ENCODE results near the gene DACT2. TPM values are rescaled to one million over a fixed set of nuclear protein-coding genes. Genes with fewer than 3 reads are reported as not detected.
A peak's percentile ranks its signal among the peaks of the same experiment; 100 is the strongest.

Gene DACT2
- total RNA-seq, 2 donors from 2014 or later, result 4.9 to 5.4 TPM

GRCh38 chr6:168366473-168366872, 46.9 kb upstream of the DACT2 start:
- intact Hi-C loops (cut with DNase I), result no loop called here
- H3K4me1 ChIP-seq, result peaks cover 6% of the 10 kb centered on the region
- no peaks in the 10 kb centered on the region for H3K27me3 ChIP-seq
- ATAC-seq (no peak), DNase-seq (no peak)
- 85 to 92% methylated on average over 9 of the region's 9 CpGs for WGBS, 2 donors
- H3K4me3 ChIP-seq, result no peak overlapping the region
- no peaks in the 10 kb centered on the region for H3K9me3 ChIP-seq
- TF ChIP-seq CTCF (IDR thresholded peaks at IDR 0.05) (no peak), POLR2A (IDR thresholded peaks at IDR 0.05) (no peak)
- no peak overlapping the region for H3K27ac ChIP-seq
- H3K36me3 ChIP-seq (replicated peaks in 1 of 2; ENCODE audit: insufficient read depth in 1 of 2, low read depth in 2 of 2), result no peaks in the 10 kb centered on the region

GRCh38 chr6:168365422-168366165, 46.0 kb upstream of the DACT2 start:
- Histone ChIP-seq H3K4me3 (no peak overlapping the region), H3K9me3 (no peaks in the 10 kb centered on the region), H3K4me1 (peaks cover 6% of the 10 kb centered on the region), H3K27ac (no peak overlapping the region), H3K36me3 (replicated peaks in 1 of 2; ENCODE audit: insufficient read depth in 1 of 2, low read depth in 2 of 2) (no peaks in the 10 kb centered on the region), H3K27me3 (no peaks in the 10 kb centered on the region)
- ATAC-seq (no peak), DNase-seq (peak in 1 of 4 donors; percentile 2)
- intact Hi-C loops (cut with DNase I), result no loop called here
- TF ChIP-seq POLR2A (IDR thresholded peaks at IDR 0.05) (no peak), CTCF (IDR thresholded peaks at IDR 0.05) (no peak)
- WGBS, 2 donors, result 82 to 93% methylated on average over 17 to 24 of the region's 24 CpGs

- peak in 1 of 4 donors; percentile 7 for DNase-seq
- 79 to 90% methylated on average over 6 to 31 of the region's 31 CpGs for WGBS, 2 donors
- intact Hi-C loops (cut with DNase I), result no loop called here
- no peak overlapping the region for H3K4me3 ChIP-seq
- no peaks in the 10 kb centered on the region for H3K9me3 ChIP-seq
- ATAC-seq, result no peak
- no peak for TF ChIP-seq POLR2A (IDR thresholded peaks at IDR 0.05)
- no peak for TF ChIP-seq CTCF (IDR thresholded peaks at IDR 0.05)
- H3K36me3 ChIP-seq (replicated peaks in 1 of 2; ENCODE audit: insufficient read depth in 1 of 2, low read depth in 2 of 2), result no peaks in the 10 kb centered on the region
- H3K27ac ChIP-seq, result no peak overlapping the region
- no peaks in the 10 kb centered on the region for H3K27me3 ChIP-seq
- no peaks in the 10 kb centered on the region for H3K4me1 ChIP-seq
Observed at GRCh38 chr6:168364793-168365421, 45.3 kb upstream of the DACT2 start.

GRCh38 chr6:168363811-168364792, 44.5 kb upstream of the DACT2 start:
- Histone ChIP-seq H3K27ac (no peak overlapping the region), H3K36me3 (replicated peaks in 1 of 2; ENCODE audit: insufficient read depth in 1 of 2, low read depth in 2 of 2) (no peaks in the 10 kb centered on the region), H3K4me3 (no peak overlapping the region), H3K9me3 (no peaks in the 10 kb centered on the region), H3K4me1 (no peaks in the 10 kb centered on the region), H3K27me3 (no peaks in the 10 kb centered on the region)
- 61 to 62% methylated on average over 13 of the region's 13 CpGs for WGBS, 2 donors
- no peak for ATAC-seq
- TF ChIP-seq POLR2A (IDR thresholded peaks at IDR 0.05) (no peak), CTCF (IDR thresholded peaks at IDR 0.05) (no peak)
- intact Hi-C loops (cut with DNase I), result no loop called here
- DNase-seq, result peak in 1 of 4 donors; percentile 4

Data from body of pancreas (tissue), 4 donors.